Smooth muscle cell (in vitro differentiated cells): ENCODE results near the gene METTL15. TPM values are rescaled to one million over a fixed set of nuclear protein-coding genes. Genes with fewer than 3 reads are reported as not detected.

Source experiments
- DNase-seq: peaks from one replicate; lab custom pipeline; 2025; ENCODE audit not compliant: unreplicated experiment; lab: John Stamatoyannopoulos, UW
- H2AFZ ChIP-seq: fragments of 200-600 bp; sonication (generic); 2 replicates; pipeline ENCODE4 v1.6.0; 2016; ENCODE audit warnings: antibody characterized with exemption, low read depth, mild to moderate bottlenecking
- H3F3A ChIP-seq: fragments of 200-600 bp; sonication (generic); 2 replicates; pipeline ENCODE4 v1.6.0; 2017; ENCODE audit warnings: antibody characterized with exemption, low read depth
- H3K27ac ChIP-seq: fragments of 200-600 bp; sonication (generic); 2 replicates; pipeline ENCODE4 v1.5.1; 2016; ENCODE audit warnings: low read depth, mild to moderate bottlenecking
- H3K27me3 ChIP-seq: fragments of 200-600 bp; sonication (generic); 2 replicates; pipeline ENCODE4 v1.6.1; 2016; ENCODE audit warnings: low read depth, mild to moderate bottlenecking
- H3K36me3 ChIP-seq: fragments of 200-600 bp; sonication (generic); 2 replicates; pipeline ENCODE4 v1.5.1; 2016; ENCODE audit warnings: low read depth
- H3K4me1 ChIP-seq: fragments of 200-600 bp; sonication (generic); 2 replicates; pipeline ENCODE4 v1.5.1; 2016; ENCODE audit warnings: low read depth
- H3K4me2 ChIP-seq: fragments of 200-600 bp; sonication (generic); 2 replicates; pipeline ENCODE4 v1.6.0; 2016; ENCODE audit warnings: mild to moderate bottlenecking
- H3K4me3 ChIP-seq: fragments of 200-600 bp; sonication (generic); 2 replicates; pipeline ENCODE4 v1.5.1; 2016; ENCODE audit warnings: mild to moderate bottlenecking
- H3K79me2 ChIP-seq: fragments of 200-600 bp; sonication (generic); 2 replicates; pipeline ENCODE4 v1.6.0; 2016; ENCODE audit warnings: low read depth, mild to moderate bottlenecking
- H3K9ac ChIP-seq: fragments of 200-600 bp; sonication (generic); 2 replicates; pipeline ENCODE4 v1.6.0; 2016; ENCODE audit warnings: low read depth
- H3K9me3 ChIP-seq: fragments of 200-600 bp; sonication (generic); replicated peaks from 2 replicates; pipeline ENCODE4 v1.5.1; 2016; ENCODE audit warnings: low read depth
- H4K20me1 ChIP-seq: fragments of 200-600 bp; sonication (generic); 2 replicates; pipeline ENCODE4 v1.6.0; 2016; ENCODE audit warnings: low read depth
- WGBS: methylation state at CpG from one replicate; pipeline ENCODE4 v1.1.7; 2016; ENCODE audit warnings: low lambda C conversion rate; 5-methylcytosine and 5-hydroxymethylcytosine counted together
- polyA plus RNA-seq: library from polyadenylated mRNA; unstranded; fragments of >200 nt; fragmentation: Nextera tagmentation; extraction: Ambion mirVana; gene quantifications from 2 replicates; pipeline ENCODE4 v1.2.1, GENCODE V29; 2016
- total RNA-seq: library from RNA; depleted of rRNA; stranded (reverse); fragments of >200 nt; gene quantifications from 2 replicates; pipeline ENCODE4 v1.2.3, GENCODE V29; 2014
- TF ChIP-seq, protein P1 (sequence below): fragments of 200-600 bp; sonication (generic); IDR thresholded peaks from 2 replicates; pipeline ENCODE4 v1.5.1; 2017; ENCODE audit warnings: borderline replicate concordance, mild to moderate bottlenecking, antibody characterized with exemption; ENCODE audit not compliant: insufficient read depth, poor library complexity, severe bottlenecking

Gene METTL15
- total and polyA plus RNA-seq, 2 experiments from 2014 or later, result 8.1 to 26.1 TPM

DNA sequence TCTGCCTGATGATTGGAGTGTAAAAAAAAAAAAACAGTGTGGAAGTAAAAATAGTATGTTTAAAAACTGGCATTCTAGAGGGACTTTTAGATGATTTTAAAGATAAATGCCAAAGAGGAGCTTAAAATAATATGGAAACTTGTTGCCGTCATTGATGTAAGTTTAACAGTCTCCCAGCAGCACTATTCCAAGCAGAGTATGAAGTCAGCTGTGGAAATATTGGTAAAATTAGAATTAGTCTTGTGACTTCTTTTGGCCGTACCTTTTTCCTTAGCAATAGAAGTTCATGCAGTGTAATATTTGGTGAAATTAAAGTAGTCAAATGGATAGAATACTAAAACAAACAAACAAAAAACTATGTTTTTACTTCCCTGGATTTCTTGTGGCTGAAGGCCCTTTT lies 134.9 kb downstream of the METTL15 start:
- WGBS, result 93% methylated on average over 2 of the region's 2 CpGs
- Histone ChIP-seq H3K79me2 (no peaks in the 10 kb centered on the region), H4K20me1 (no peaks in the 10 kb centered on the region), H3K4me3 (no peak overlapping the region), H3K36me3 (no peaks in the 10 kb centered on the region), H3K9me3 (no peaks in the 10 kb centered on the region), H3K27ac (no peak overlapping the region), H3K9ac (no peak overlapping the region), H3F3A (no peaks in the 10 kb centered on the region), H3K4me2 (no peak overlapping the region), H3K27me3 (no peaks in the 10 kb centered on the region), H2AFZ (no peak overlapping the region), H3K4me1 (no peaks in the 10 kb centered on the region)
- DNase-seq, result no peak
- TF ChIP-seq, protein P1, sequence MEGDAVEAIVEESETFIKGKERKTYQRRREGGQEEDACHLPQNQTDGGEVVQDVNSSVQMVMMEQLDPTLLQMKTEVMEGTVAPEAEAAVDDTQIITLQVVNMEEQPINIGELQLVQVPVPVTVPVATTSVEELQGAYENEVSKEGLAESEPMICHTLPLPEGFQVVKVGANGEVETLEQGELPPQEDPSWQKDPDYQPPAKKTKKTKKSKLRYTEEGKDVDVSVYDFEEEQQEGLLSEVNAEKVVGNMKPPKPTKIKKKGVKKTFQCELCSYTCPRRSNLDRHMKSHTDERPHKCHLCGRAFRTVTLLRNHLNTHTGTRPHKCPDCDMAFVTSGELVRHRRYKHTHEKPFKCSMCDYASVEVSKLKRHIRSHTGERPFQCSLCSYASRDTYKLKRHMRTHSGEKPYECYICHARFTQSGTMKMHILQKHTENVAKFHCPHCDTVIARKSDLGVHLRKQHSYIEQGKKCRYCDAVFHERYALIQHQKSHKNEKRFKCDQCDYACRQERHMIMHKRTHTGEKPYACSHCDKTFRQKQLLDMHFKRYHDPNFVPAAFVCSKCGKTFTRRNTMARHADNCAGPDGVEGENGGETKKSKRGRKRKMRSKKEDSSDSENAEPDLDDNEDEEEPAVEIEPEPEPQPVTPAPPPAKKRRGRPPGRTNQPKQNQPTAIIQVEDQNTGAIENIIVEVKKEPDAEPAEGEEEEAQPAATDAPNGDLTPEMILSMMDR, result no peak

DNA sequence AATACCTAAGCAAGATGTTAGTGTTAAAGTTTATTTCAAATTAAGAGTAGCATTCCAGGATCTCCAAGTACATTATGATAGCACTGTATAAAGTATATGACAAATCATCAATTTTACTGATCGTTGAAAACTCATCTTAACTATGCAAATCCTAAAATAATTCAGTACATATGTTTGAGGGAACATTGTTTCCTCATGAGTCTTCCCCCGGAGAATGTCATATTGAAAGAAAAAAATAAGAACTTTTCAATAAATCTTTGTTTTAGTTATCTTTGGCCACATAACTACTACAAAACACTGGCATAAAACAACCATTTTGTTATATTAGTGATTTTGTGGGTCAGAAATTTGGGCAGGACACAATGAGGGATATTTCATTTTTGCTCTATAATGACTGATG lies 135.4 kb downstream of the METTL15 start:
- Histone ChIP-seq H3K79me2 (no peaks in the 10 kb centered on the region), H3K27ac (no peak overlapping the region), H3K4me3 (no peak overlapping the region), H3K4me1 (no peaks in the 10 kb centered on the region), H3K27me3 (no peaks in the 10 kb centered on the region), H3K36me3 (no peaks in the 10 kb centered on the region), H2AFZ (no peak overlapping the region), H3K4me2 (no peak overlapping the region), H3F3A (no peaks in the 10 kb centered on the region), H4K20me1 (no peaks in the 10 kb centered on the region), H3K9me3 (no peaks in the 10 kb centered on the region), H3K9ac (no peak overlapping the region)
- no peak for DNase-seq
- WGBS, result 94% methylated on average over 2 of the region's 2 CpGs
- TF ChIP-seq, protein P1, result no peak

DNA sequence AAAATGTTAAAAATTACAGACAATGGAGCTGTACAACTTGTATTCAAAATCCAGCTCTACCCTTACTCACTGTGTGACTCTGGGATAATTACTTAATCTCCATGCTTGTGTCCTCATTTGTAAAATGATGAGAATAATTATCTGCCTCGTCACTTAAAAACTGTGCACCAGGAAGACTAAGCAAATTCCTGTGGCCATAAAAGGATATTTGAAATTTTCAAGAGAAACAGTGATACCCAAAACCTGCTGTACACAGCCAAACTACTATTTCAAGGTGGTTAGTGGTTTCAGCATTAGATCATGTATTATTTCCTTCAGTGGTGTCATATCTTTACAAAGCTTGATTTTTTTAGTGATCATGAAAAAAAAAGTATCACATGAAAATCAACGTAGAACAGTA lies 136.9 kb downstream of the METTL15 start:
- no peaks in the 10 kb centered on the region for H3F3A ChIP-seq
- TF ChIP-seq, protein P1, result no peak
- no peak overlapping the region for H3K4me2 ChIP-seq
- H3K79me2 ChIP-seq, result no peaks in the 10 kb centered on the region
- no peaks in the 10 kb centered on the region for H3K27me3 ChIP-seq
- H2AFZ ChIP-seq, result no peak overlapping the region
- no peak overlapping the region for H3K9ac ChIP-seq
- H3K4me1 ChIP-seq, result no peaks in the 10 kb centered on the region
- no peak overlapping the region for H3K4me3 ChIP-seq
- H3K27ac ChIP-seq, result no peak overlapping the region
- H3K9me3 ChIP-seq, result no peaks in the 10 kb centered on the region
- no peaks in the 10 kb centered on the region for H3K36me3 ChIP-seq
- DNase-seq, result no peak
- 81% methylated on average over 2 of the region's 2 CpGs for WGBS
- H4K20me1 ChIP-seq, result no peaks in the 10 kb centered on the region

DNA sequence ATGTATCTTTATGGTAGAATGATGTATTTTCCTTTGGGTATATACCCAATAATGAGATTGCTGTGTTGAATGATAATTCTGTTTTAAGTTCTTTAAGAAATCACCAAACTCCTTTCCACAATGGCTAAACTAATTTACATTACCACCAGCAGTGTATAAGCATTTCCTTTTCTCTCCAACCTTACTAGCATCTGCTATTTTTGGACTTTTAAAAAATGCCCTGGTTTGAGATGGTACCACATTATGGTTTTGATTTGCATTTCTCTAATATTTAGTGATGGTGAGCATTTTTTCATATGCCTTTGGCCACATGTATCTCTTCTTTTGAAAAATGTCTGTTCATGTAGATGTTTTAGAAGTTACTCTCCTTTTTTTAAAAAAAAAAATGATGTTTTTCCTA lies 142.0 kb downstream of the METTL15 start:
- H4K20me1 ChIP-seq, result no peaks in the 10 kb centered on the region
- H3K9ac ChIP-seq, result no peak overlapping the region
- H3K79me2 ChIP-seq, result no peaks in the 10 kb centered on the region

More for the DNA sequence above, 142.0 kb downstream of the METTL15 start:
- TF ChIP-seq, protein P1, result no peak
- no peak for DNase-seq
- no peak overlapping the region for H3K4me2 ChIP-seq
- no peaks in the 10 kb centered on the region for H3K4me1 ChIP-seq
- H3K9me3 ChIP-seq, result no peaks in the 10 kb centered on the region
- no peak overlapping the region for H2AFZ ChIP-seq
- no peak overlapping the region for H3K4me3 ChIP-seq
- H3K27me3 ChIP-seq, result no peaks in the 10 kb centered on the region
- no peaks in the 10 kb centered on the region for H3K36me3 ChIP-seq
- no peaks in the 10 kb centered on the region for H3F3A ChIP-seq
- no peak overlapping the region for H3K27ac ChIP-seq
